ENCODE measurements around the gene ZBP1.

Gene ZBP1, protein sequence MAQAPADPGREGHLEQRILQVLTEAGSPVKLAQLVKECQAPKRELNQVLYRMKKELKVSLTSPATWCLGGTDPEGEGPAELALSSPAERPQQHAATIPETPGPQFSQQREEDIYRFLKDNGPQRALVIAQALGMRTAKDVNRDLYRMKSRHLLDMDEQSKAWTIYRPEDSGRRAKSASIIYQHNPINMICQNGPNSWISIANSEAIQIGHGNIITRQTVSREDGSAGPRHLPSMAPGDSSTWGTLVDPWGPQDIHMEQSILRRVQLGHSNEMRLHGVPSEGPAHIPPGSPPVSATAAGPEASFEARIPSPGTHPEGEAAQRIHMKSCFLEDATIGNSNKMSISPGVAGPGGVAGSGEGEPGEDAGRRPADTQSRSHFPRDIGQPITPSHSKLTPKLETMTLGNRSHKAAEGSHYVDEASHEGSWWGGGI

DNA sequence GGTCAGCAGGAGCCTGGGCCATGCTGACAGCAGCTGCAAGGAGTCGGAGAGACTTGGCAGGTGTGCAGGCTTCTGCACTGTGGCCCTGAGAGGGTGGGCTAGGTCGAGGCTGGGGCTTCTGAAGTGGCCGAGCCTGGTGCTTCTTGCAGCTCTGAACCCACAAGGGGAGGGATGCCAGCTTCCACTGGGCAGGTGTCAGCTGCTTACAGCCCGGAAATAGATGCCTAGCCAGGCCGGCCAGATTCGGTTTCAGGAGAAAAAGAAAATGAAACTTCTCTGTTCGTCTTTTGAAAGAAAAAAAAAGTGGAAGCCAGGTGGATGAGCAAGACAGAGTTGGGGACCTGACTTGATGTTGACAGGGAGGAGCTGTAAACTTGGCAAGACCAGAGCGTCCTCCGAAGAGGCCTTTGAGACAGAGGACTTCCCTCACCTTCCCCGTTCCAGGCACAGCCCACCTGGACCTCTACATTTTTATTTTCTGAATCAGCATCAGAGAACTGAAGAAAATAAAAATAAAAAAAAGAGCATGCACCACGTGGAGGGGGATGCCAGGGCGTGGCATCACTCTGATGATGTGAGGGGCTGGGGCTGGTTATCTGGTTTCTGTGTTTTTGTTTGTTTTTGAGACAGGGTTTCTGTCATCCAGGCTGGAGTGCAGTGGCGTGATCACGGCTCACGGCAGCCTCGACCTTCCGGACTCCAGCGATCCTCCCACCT, at the start of gene ZBP1:
ZBP1 (minus strand) TSS at position 153 of the 717 bp plus-strand sequence; CDS start at position 22, 131 bp downstream.
- no peak for DNase-seq

- no peak for DNase-seq
These were observed 49.4 kb upstream of the ZBP1 start for GRCh38 chr20:57669632-57670031.

GRCh38 chr20:57667924-57668782, 47.9 kb upstream of the ZBP1 start:
- DNase-seq = no peak

GRCh38 chr20:57667388-57667787, 47.2 kb upstream of the ZBP1 start:
- DNase-seq = no peak

- DNase-seq = no peak
These were observed 46.6 kb upstream of the ZBP1 start for GRCh38 chr20:57666834-57667157.

DNA sequence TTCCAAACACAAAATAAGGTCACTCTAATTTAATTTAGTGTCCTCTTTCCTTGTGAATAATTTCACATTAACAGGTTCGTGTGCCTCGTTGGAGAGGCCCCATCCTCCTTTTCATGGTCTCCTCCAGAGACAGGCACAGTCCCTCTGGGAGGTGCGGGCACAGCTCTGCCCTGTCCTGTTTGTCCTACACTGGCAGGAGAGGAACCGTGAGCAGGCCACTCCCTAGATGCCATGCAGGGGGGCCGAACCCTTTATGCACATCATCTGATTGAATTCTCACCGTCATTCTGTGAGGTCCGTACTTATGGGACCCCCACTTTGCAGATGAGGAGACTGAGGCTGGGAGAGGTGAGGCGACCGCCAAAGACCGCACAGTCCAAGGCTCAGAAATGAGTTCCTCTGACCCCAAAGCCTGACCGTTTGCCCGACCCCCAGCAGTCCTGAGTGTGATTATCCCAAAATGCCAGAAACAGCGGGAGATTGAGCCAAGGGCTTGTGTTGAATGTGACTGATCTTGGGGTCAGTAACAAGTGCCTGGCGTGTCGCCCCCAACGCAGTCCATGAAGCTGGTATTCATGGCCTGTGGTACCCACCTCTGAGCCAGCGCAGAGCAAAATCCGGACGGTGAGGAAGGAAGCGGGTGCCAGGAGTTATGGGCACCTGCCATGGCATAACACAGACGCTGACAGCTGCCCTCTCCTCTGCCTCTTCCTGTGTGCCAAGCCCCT, 46.0 kb upstream of the ZBP1 start:
- DNase-seq = no peak

DNA sequence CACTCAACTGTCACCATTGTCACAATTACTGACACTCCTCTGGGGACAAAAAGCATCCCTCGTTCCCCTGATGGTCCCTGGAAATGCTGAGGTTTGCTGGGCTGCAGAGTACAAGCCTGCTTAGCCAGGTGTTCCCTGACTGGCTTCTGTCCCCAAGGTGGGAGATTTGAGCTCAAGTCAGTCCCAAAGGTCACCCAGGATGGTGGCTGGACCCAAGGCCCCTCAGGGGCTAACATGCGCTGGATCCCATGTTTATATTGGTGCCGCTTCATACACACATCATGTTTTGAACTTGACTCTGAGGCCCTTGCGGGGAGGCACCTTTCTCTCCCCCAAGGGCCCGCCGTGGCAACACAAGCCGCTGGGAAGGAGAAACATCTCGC, 45.4 kb upstream of the ZBP1 start:
- DNase-seq = no peak

DNA sequence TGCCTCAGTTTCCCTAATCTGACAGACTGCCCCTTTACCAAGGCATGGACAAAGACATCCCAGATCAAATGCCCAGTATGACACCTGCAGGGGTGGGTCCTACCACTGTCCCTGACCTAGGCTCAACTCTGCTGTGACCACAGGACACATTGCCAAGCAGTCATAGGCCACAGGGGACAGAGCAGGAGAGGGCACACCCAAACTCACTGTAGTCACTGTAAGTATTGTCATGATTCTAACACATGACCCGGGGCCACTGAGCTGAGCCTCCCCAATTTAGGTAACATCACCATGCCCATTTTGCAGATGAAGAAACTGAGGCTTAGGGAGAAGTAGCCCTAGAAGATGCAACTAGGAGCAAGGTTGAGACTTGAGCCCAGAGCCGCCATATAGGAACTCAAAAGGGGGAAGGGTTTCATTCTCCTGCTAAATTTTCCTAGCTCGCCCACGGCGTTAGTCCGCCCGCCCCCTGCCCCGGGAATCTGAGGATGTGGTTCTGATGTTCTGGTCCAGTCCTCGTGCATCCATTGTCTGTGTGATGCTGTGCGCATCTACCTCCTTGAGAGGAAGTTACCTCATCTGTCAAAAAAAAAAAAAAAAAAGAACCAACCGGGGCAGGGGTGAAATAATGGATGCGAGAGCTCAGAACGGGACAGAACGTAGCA, 44.8 kb upstream of the ZBP1 start:
- no peak for DNase-seq

GRCh38 chr20:57664476-57664875, 44.2 kb upstream of the ZBP1 start:
- DNase-seq = no peak

- no peak for DNase-seq
These were observed 43.6 kb upstream of the ZBP1 start for GRCh38 chr20:57663681-57664451.

GRCh38 chr20:57663241-57663640, 43.0 kb upstream of the ZBP1 start:
- DNase-seq = no peak

GRCh38 chr20:57662456-57663240, 42.4 kb upstream of the ZBP1 start:
- no peak for DNase-seq

- no peak for DNase-seq
These were observed 41.7 kb upstream of the ZBP1 start for GRCh38 chr20:57661746-57662455.

GRCh38 chr20:57660922-57661745, 40.9 kb upstream of the ZBP1 start:
- DNase-seq = no peak

DNA sequence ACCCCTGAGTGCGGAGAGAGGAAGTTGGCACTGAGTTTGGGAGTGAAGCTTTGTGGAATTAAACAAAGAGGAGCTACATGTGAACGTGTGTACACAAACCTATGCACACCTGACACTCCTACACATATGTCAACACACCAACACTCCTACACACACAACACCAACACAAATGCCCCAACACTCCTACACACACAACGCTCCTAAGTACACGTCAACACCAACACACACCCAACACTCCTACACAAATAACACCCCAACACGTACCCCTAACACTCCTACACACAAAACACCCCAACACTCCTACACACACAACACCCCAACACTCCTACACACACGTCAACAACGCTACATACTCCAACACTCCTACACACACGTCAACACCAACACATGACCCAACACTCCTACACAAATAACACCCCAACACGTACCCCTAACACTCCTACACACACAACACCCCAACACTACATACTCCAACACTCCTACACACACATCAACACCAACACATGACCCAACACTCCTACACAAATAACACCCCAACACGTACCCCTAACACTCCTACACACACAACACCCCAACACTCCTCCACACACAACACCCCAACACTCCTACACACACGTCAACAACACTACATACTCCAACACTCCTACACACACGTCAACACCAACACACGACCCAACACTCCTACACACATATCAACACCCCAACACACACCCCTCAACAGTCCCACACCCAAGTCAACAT, 40.1 kb upstream of the ZBP1 start:
- DNase-seq = no peak

DNA sequence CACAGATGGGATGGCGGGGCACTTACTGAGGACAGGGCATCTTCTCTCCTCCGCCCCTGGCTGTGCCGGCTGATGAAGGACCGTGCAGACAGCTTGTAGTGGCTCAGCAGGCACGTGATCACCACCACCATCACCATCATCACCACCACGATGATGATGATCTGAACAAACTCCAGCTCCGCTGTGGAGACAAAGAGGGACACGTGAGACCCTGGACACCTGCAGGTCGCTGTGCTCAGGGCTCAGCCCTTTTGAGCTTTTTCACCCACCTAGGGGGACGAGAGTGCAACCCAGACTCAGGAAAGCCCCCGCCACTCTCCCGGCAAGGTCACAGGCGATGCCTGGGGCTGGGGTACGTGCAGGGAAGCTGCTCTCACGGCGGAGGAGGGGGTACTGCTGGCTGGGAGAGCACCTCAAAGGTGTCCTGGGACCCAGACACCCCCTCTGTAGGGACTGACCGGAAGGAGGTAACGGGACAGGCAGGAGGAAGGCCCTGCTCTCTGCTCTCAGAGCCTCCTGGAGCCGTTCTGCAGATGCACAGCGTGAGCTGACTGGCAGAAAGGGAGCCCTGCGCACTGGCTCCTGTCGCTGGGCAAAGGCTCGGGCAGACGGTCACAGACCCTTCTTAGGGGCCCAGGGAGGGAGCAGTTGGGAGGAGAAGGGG, 39.4 kb upstream of the ZBP1 start:
- no peak for DNase-seq

- no peak for DNase-seq
These were observed 38.7 kb upstream of the ZBP1 start for GRCh38 chr20:57658833-57659516.

All from fibroblast of skin of right quadriceps (primary cell).